K562 (cell line): ENCODE measurements around the gene YOD1. TPM values are rescaled to one million over a fixed set of nuclear protein-coding genes. Genes with fewer than 3 reads are reported as not detected.

Experiments used
- ATAC-seq: fragments of 200-7000 bp; cut with Tn5 transposase; 3 replicates; pipeline ENCODE4 v1.9.1; 2020; ENCODE audit warnings: moderate library complexity
- BruUV-seq: library from RNA; stranded (reverse); fragments of 400-500 nt; replicated peaks from 2 replicates; lab custom pipeline; 2021; lab: Mats Ljungman, UMichigan
- CTCF ChIA-PET: fragments of 300-600 bp; formaldehyde crosslinking; extraction: SDS; loops from one replicate; lab custom pipeline; 2021; ENCODE audit warnings: low intra/inter-chr PET ratio; lab: Yijun Ruan, JAX
- POLR2A ChIA-PET: fragments of 300-600, 350-650 bp; sonication (Branson Sonifier 250); formaldehyde crosslinking; extraction: SDS; loops from one replicate; lab custom pipeline; 2021; ENCODE audit warnings: antibody characterized with exemption, inconsistent platforms; lab: Yijun Ruan, JAX
- DNase-seq, 4 experiments: peaks; one replicate each; pipeline versions ENCODE4 v3.0.0 to v3.0.0-alpha.2; 2011 to 2018; ENCODE audit warnings: low spot score in 3 of 4, mixed read lengths in 3 of 4; ENCODE audit errors: extremely low read depth in 1 of 4
- FAIRE-seq: peaks from 2 replicates; lab custom pipeline; 2011; peaks lifted over from hg19 to GRCh38; lab: Jason Lieb, UNC
- H2AFZ ChIP-seq: 2 replicates; pipeline ENCODE4 v1.6.0; 2011; ENCODE audit warnings: low read depth, low read length, control low read depth, inconsistent platforms
- H3K27ac ChIP-seq: fragments of 200-600 bp; 3 replicates; pipeline ENCODE4 v1.8.0; 2011; ENCODE audit warnings: low read depth, mild to moderate bottlenecking, control low read depth, inconsistent platforms, low read length, moderate library complexity, mixed read lengths; ENCODE audit errors: extremely low read depth
- H3K27me3 ChIP-seq, 2 experiments: fragments of 300-600 bp in 1 of 2; 2 replicates in 1 of 2; 3 replicates in 1 of 2; pipeline versions ENCODE4 v1.6.0 to v1.8.0; 2011; ENCODE audit warnings: inconsistent platforms in 2 of 2, low read length in 2 of 2, mild to moderate bottlenecking in 1 of 2, mixed read lengths in 1 of 2, moderate library complexity in 1 of 2; ENCODE audit not compliant: control insufficient read depth in 2 of 2, insufficient read depth in 2 of 2
- H3K36me3 ChIP-seq: fragments of 300-600 bp; 3 replicates; pipeline ENCODE4 v1.8.0; 2011; ENCODE audit warnings: mild to moderate bottlenecking, low read length, inconsistent platforms; ENCODE audit not compliant: control insufficient read depth, insufficient read depth
- H3K4me1 ChIP-seq, 2 experiments: fragments of 200-600 bp in 1 of 2; replicated peaks in 1 of 2; 2 replicates in 1 of 2; 3 replicates in 1 of 2; pipeline versions ENCODE4 v1.5.1 to v1.8.0; 2011; ENCODE audit warnings: inconsistent platforms in 2 of 2, low read length in 2 of 2, mild to moderate bottlenecking in 1 of 2, mixed read lengths in 1 of 2, moderate library complexity in 1 of 2; ENCODE audit not compliant: control insufficient read depth in 2 of 2, insufficient read depth in 2 of 2
- H3K4me2 ChIP-seq: 2 replicates; pipeline ENCODE4 v1.6.1; 2011; ENCODE audit warnings: low read length, control low read depth, inconsistent platforms, mixed read lengths; ENCODE audit not compliant: insufficient read depth
- H3K4me3 ChIP-seq: fragments of 200-600 bp; sonication (generic), shearing (Covaris generic); 2 replicates; pipeline ENCODE4 v1.5.1; 2016; ENCODE audit warnings: control low read depth, inconsistent platforms
- H3K79me2 ChIP-seq: fragments of 200-600 bp; 3 replicates; pipeline ENCODE4 v1.8.0; 2011; ENCODE audit warnings: low read length, inconsistent platforms; ENCODE audit not compliant: control insufficient read depth, insufficient read depth
- H3K9ac ChIP-seq, 2 experiments: 2 replicates each; pipeline versions ENCODE4 v1.6.0 to v1.6.1; 2011; ENCODE audit warnings: low read depth in 2 of 2, low read length in 2 of 2, control low read depth in 1 of 2, inconsistent platforms in 1 of 2, mild to moderate bottlenecking in 1 of 2, mixed read lengths in 1 of 2; ENCODE audit not compliant: insufficient read depth in 1 of 2
- H3K9me1 ChIP-seq: one replicate; pipeline ENCODE4 v1.6.0; 2011; ENCODE audit warnings: inconsistent platforms, mild to moderate bottlenecking, low read length, moderate library complexity; ENCODE audit not compliant: control insufficient read depth, insufficient read depth
- H3K9me3 ChIP-seq: replicated peaks from 2 replicates; pipeline ENCODE4 v1.5.1; 2011; ENCODE audit warnings: low read depth, low read length, inconsistent platforms; ENCODE audit not compliant: control insufficient read depth, insufficient read depth
- H4K20me1 ChIP-seq: replicated peaks from 2 replicates; pipeline ENCODE4 v1.6.1; 2011; ENCODE audit warnings: low read length, inconsistent platforms, mixed read lengths; ENCODE audit not compliant: control insufficient read depth, insufficient read depth
- HDAC6 ChIP-seq: IDR thresholded peaks from 2 replicates; pipeline ENCODE4 v1.6.1; 2012; ENCODE audit warnings: low read depth, mild to moderate bottlenecking, control low read depth, inconsistent platforms, low read length, moderate library complexity
- NR2C2 ChIP-seq, 2 experiments: fragments of 200-800 bp in 1 of 2; sonication (Bioruptor generic) in 1 of 2; sonication (generic) in 1 of 2; formaldehyde crosslinking in 1 of 2; IDR thresholded peaks; 2 replicates each; pipeline versions ENCODE4 v1.6.1 to v1.8.0; 2016 to 2022; ENCODE audit warnings: mild to moderate bottlenecking in 1 of 2, missing compliant biosample characterization in 1 of 2, missing genetic modification characterization in 1 of 2, missing genetic modification reagents in 1 of 2
- ZNF12 ChIP-seq: sonication (generic); formaldehyde crosslinking; IDR thresholded peaks from 2 replicates; pipeline ENCODE4 v1.4.0; 2020; ENCODE audit warnings: mild to moderate bottlenecking, missing genetic modification reagents
- ZNF140 ChIP-seq: fragments of 250-450 bp; sonication (Bioruptor Pico); IDR thresholded peaks from 2 replicates; pipeline ENCODE4 v1.8.0; 2021; ENCODE audit warnings: moderate library complexity, mild to moderate bottlenecking, inconsistent platforms
- WGBS: fragments of 100-300 bp; shearing (Covaris generic); methylation state at CpG from one replicate; pipeline ENCODE4 v1.1.6; 2016; ENCODE audit warnings: low coverage, mixed read lengths; ENCODE audit not compliant: insufficient coverage; ENCODE audit errors: missing lambda C conversion rate; 5-methylcytosine and 5-hydroxymethylcytosine counted together
- in situ Hi-C: fragments of 300-500 bp; cut with MboI; formaldehyde crosslinking; loops from 4 replicates; pipeline ENCODE4 v1.15.0; 2018; ENCODE audit warnings: inconsistent platforms, mixed read lengths
- intact Hi-C: fragments of 100-400 bp; cut with micrococcal nuclease; formaldehyde crosslinking; loops from 2 replicates; pipeline ENCODE4 v1.14.2; 2022
- polyA plus RNA-seq, 8 experiments: library from polyadenylated mRNA; depleted of rRNA in 4 of 8; stranded (reverse) in 5 of 8; unstranded in 3 of 8; fragments of >200 nt; fragmentation: Nextera tagmentation in 2 of 8; fragmentation: Illumina TruSeq in 1 of 8; extraction: Ambion mirVana in 2 of 8; extraction: Trizol in 1 of 8; gene quantifications; 2 replicates each; pipeline versions ENCODE4 v1.2.1 to v1.2.3, GENCODE V29; 2011 to 2014; ENCODE audit warnings: inconsistent platforms in 1 of 8, missing spikeins in 1 of 8
- total RNA-seq, 7 experiments: library from RNA; depleted of rRNA in 6 of 7; stranded (reverse); fragments of >200 nt in 6 of 7; fragmentation: Illumina TruSeq in 2 of 7; extraction: Trizol in 2 of 7; gene quantifications; 2 replicates each; pipeline versions ENCODE4 v1.2.1 to v1.2.3, GENCODE V29; 2011 to 2021; ENCODE audit warnings: low replicate concordance in 1 of 7
- TF ChIP-seq, protein P1 (sequence below): fragments of 250-450 bp; sonication (Bioruptor Pico); IDR thresholded peaks from 2 replicates; pipeline ENCODE4 v1.4.0; 2020
- TF ChIP-seq, protein P2 (sequence below): fragments of 250-450 bp; sonication (Bioruptor Pico); IDR thresholded peaks from 2 replicates; pipeline ENCODE4 v1.8.0; 2021; ENCODE audit warnings: mild to moderate bottlenecking, moderate library complexity
- TF ChIP-seq, protein P3 (sequence below), 3 experiments: IDR thresholded peaks in 2 of 3; conservative IDR thresholded peaks in 1 of 3; 2 replicates each; pipeline ENCODE4 v1.5.1; 2011 to 2012; ENCODE audit warnings: low read length in 3 of 3, mild to moderate bottlenecking in 3 of 3, control low read depth in 2 of 3, improper control_type of control experiment in 1 of 3, inconsistent platforms in 1 of 3, low read depth in 1 of 3, mixed read lengths in 1 of 3, moderate library complexity in 1 of 3; ENCODE audit not compliant: insufficient read depth in 2 of 3

The YOD1 gene
- total and polyA plus RNA-seq, 9 of the 15 experiments (the other 6 are each of a cell fraction or from before 2014, with no cell fraction given) = 18.2 to 78.1 (median 46.9) TPM

DNA sequence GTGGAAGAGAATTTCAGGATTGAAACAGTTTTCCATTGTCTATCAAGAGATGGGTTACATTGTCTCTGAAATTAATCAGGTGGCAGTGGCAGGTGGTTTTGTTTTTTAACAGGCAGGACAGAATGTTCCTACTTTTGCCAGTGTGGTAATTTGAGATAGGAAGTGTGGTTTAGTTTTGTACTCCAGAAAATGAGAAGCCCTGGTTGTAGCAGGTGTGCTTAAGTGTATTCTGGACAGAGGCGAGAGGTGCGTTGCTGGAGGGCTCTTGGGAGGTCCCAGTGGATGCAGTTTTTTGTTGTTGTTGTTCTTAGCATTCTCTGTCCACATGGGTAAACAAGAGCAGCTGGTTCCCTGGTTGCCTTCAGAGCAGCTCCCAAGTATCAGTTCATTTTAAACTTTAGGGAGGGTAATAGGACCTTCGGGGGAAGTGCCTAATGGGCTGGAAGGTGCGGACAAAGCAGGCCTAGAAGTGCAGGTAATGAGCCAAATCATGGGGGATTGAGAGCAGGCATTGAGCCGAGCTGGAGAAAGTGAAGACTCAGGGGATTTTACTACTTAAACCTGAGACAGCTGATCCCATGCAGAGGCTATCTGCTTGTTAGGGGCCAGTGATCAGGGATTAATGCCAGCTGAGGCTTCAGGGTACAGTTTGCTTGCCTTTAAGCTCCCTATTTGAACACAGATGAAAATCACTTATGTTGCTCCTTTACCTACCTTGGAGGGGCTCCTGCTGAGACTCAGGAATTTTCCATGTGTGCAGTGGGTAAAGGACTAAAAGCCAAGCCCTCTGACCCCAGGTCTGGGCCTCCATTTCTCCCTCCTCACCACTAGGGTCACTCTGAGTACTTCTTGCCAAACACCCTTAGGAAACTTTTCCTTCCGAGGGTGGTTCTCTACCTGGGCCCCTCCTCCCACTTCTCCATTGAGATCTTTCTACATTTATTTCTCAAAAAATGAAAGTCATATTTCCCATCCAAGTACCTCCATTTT is 8.2 kb upstream of the YOD1 start:
- TF ChIP-seq, protein P1, sequence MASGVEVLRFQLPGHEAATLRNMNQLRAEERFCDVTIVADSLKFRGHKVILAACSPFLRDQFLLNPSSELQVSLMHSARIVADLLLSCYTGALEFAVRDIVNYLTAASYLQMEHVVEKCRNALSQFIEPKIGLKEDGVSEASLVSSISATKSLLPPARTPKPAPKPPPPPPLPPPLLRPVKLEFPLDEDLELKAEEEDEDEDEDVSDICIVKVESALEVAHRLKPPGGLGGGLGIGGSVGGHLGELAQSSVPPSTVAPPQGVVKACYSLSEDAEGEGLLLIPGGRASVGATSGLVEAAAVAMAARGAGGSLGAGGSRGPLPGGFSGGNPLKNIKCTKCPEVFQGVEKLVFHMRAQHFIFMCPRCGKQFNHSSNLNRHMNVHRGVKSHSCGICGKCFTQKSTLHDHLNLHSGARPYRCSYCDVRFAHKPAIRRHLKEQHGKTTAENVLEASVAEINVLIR = no peak
- TF ChIP-seq ZNF140 (no peak), ZNF12 (CRISPR knock-in tag) (no peak), HDAC6 (no peak), NR2C2 (CRISPR knock-in tag; IDR thresholded peaks at IDR 0.05) (no peak), NR2C2 (tag; IDR thresholded peaks at IDR 0.05) (0 out of 2 replicates have a peak, but pooled peaks have one; percentile 18)
- TF ChIP-seq, protein P2, sequence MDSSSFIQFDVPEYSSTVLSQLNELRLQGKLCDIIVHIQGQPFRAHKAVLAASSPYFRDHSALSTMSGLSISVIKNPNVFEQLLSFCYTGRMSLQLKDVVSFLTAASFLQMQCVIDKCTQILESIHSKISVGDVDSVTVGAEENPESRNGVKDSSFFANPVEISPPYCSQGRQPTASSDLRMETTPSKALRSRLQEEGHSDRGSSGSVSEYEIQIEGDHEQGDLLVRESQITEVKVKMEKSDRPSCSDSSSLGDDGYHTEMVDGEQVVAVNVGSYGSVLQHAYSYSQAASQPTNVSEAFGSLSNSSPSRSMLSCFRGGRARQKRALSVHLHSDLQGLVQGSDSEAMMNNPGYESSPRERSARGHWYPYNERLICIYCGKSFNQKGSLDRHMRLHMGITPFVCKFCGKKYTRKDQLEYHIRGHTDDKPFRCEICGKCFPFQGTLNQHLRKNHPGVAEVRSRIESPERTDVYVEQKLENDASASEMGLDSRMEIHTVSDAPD (CRISPR knock-in tag) = no peak
- TF ChIP-seq, protein P3, sequence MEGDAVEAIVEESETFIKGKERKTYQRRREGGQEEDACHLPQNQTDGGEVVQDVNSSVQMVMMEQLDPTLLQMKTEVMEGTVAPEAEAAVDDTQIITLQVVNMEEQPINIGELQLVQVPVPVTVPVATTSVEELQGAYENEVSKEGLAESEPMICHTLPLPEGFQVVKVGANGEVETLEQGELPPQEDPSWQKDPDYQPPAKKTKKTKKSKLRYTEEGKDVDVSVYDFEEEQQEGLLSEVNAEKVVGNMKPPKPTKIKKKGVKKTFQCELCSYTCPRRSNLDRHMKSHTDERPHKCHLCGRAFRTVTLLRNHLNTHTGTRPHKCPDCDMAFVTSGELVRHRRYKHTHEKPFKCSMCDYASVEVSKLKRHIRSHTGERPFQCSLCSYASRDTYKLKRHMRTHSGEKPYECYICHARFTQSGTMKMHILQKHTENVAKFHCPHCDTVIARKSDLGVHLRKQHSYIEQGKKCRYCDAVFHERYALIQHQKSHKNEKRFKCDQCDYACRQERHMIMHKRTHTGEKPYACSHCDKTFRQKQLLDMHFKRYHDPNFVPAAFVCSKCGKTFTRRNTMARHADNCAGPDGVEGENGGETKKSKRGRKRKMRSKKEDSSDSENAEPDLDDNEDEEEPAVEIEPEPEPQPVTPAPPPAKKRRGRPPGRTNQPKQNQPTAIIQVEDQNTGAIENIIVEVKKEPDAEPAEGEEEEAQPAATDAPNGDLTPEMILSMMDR (IDR thresholded peaks at IDR 0.05 in 2 of 3, conservative IDR thresholded peaks at IDR 0.05 in 1 of 3; ENCODE audit: insufficient read depth in 2 of 3, low read depth in 1 of 3, low read length in 3 of 3) = peak; percentile 20 to 49 (median 31); a peak in 5 of 6 replicates
- POLR2A ChIA-PET = interaction anchor here (0.6 to 1.0 kb wide), 4 partner anchors 26 to 651 kb away, joined by 3 to 4 read pairs (median 3); partner anchors contain the start of gene C1orf116
- 75% methylated on average over 6 of the region's 6 CpGs for WGBS
- ATAC-seq = peak; percentile 82
- Histone ChIP-seq H3K4me2 (no peak overlapping the region), H3K27me3 (no peaks in the 10 kb centered on the region), H3K9me3 (no peaks in the 10 kb centered on the region), H3K4me1 (peaks cover under 1 to 17% of the 10 kb centered on the region in 2 experiments; a peak in 4 of 5 replicates), H3K79me2 (no peaks in the 10 kb centered on the region), H3K27ac (no peak overlapping the region), H3K9me1 (peaks cover 5% of the 10 kb centered on the region), H3K36me3 (peaks cover 38% of the 10 kb centered on the region), H2AFZ (no peak overlapping the region), H3K9ac (no peak overlapping the region; a peak in 1 of 4 replicates), H3K4me3 (no peak overlapping the region), H4K20me1 (no peaks in the 10 kb centered on the region)
- intact Hi-C loops = loop anchor here (10.0 kb wide), 1 partner anchor 586 kb away; the partner anchor contains the start of gene CR1L
- in situ Hi-C loops = no loop called here
- BruUV-seq = no TSS peak
- DNase-seq = peak in 3 of 4 experiments; percentile 43 to 51 (median 43)
- FAIRE-seq = no peak
- CTCF ChIA-PET = no interaction called here
